Measurements from ENCODE around the gene MAGEA11. TPM values are rescaled to one million over a fixed set of nuclear protein-coding genes. Genes with fewer than 3 reads are reported as not detected.
"Not testable (repeated sequence)": the region's sequence is repeated elsewhere in the genome, so short reads cannot be mapped to it uniquely, and the experiment has no call there.

The MAGEA11 gene
- total and polyA plus RNA-seq, 9 donors, result not detected

DNA sequence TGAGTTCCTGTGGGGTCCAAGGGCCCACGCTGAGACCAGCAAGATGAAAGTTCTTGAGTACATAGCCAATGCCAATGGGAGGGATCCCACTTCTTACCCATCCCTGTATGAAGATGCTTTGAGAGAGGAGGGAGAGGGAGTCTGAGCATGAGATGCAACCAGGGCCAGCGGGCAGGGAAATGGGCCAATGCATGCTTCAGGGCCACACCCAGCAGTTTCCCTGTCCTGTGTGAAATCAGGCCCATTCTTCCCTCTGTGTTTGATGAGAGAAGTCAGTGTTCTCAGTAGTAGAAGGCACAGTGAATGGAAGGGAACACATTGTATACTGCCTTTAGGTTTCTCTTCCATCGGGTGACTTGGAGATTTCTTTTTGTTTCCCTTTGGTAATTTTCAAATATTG lies 4.8 kb downstream of the MAGEA11 start:
- H3K27me3 ChIP-seq, result no peaks in the 10 kb centered on the region
- H3K4me3 ChIP-seq, result no peak overlapping the region
- no peaks in the 10 kb centered on the region for H3K9me3 ChIP-seq
- intact Hi-C loops (cut with DNase I), result no loop called here
- 69 to 74% (median 72%) methylated on average over 3 of the region's 3 CpGs for WGBS, 3 donors
- TF ChIP-seq, protein P1, sequence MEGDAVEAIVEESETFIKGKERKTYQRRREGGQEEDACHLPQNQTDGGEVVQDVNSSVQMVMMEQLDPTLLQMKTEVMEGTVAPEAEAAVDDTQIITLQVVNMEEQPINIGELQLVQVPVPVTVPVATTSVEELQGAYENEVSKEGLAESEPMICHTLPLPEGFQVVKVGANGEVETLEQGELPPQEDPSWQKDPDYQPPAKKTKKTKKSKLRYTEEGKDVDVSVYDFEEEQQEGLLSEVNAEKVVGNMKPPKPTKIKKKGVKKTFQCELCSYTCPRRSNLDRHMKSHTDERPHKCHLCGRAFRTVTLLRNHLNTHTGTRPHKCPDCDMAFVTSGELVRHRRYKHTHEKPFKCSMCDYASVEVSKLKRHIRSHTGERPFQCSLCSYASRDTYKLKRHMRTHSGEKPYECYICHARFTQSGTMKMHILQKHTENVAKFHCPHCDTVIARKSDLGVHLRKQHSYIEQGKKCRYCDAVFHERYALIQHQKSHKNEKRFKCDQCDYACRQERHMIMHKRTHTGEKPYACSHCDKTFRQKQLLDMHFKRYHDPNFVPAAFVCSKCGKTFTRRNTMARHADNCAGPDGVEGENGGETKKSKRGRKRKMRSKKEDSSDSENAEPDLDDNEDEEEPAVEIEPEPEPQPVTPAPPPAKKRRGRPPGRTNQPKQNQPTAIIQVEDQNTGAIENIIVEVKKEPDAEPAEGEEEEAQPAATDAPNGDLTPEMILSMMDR (IDR thresholded peaks at IDR 0.05), result no peak
- no peak for TF ChIP-seq POLR2A (IDR thresholded peaks at IDR 0.05)
- TF ChIP-seq EP300 (IDR thresholded peaks at IDR 0.05), result no peak
- no peak overlapping the region for H3K27ac ChIP-seq
- H3K4me1 ChIP-seq (ENCODE audit: insufficient read depth), result no peaks in the 10 kb centered on the region
- DNase-seq, result no peak
- H3K36me3 ChIP-seq, result no peaks in the 10 kb centered on the region

DNA sequence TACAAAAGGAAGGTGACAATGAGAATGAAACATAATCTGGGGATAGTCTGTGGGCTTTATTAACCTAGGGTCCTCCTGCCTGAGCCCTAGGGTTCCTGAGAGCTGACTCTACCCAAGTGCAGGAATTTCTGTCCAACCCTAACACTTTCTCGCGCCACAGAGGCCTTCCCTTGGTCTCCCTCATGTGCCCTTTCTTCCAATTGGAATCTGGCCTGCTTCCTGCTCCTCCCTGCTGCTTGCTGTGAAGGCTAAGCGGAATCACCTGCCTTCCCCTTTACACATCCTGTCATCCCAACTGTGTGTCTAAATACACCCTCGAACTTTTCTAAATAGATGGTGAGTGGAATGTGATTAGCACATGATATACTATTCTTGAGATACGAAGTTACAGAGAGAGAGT lies 5.9 kb downstream of the MAGEA11 start:
- intact Hi-C loops (cut with DNase I), result no loop called here
- Histone ChIP-seq H3K36me3 (no peaks in the 10 kb centered on the region), H3K27ac (no peak overlapping the region), H3K27me3 (no peaks in the 10 kb centered on the region), H3K9me3 (no peaks in the 10 kb centered on the region), H3K4me1 (ENCODE audit: insufficient read depth) (no peaks in the 10 kb centered on the region), H3K4me3 (no peak overlapping the region)
- 50 to 61% (median 53%) methylated on average over 5 of the region's 5 CpGs for WGBS, 3 donors
- TF ChIP-seq EP300 (IDR thresholded peaks at IDR 0.05) (no peak), POLR2A (IDR thresholded peaks at IDR 0.05) (no peak)
- TF ChIP-seq, protein P1 (IDR thresholded peaks at IDR 0.05), result no peak
- no peak for DNase-seq

DNA sequence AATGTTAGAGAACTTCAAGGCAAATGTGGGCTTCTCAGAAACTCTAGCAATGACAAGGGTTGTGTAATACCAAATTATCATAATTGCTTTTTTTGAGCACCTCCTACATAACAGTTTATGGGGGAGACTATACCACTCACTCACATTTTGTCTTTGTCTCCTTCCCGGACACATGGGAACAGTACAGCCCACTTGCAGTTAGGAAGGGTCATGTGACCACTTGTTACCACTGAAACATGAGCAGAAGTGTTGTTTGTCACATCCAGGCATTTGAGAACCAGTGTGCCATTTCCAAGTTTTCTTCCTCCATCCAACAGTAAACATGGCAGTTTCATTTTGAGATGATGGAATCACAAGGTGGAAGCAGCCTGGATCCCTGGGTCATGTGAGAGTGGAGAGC lies 6.9 kb downstream of the MAGEA11 start:
- DNase-seq, result no peak
- no peaks in the 10 kb centered on the region for H3K4me1 ChIP-seq (ENCODE audit: insufficient read depth)
- H3K4me3 ChIP-seq, result no peak overlapping the region
- H3K9me3 ChIP-seq, result no peaks in the 10 kb centered on the region
- WGBS, 3 donors, result 32 to 45% (median 41%) methylated on average over 1 of the region's 1 CpG
- TF ChIP-seq EP300 (IDR thresholded peaks at IDR 0.05), result no peak
- TF ChIP-seq, protein P1 (IDR thresholded peaks at IDR 0.05), result no peak
- no peak for TF ChIP-seq POLR2A (IDR thresholded peaks at IDR 0.05)
- intact Hi-C loops (cut with DNase I), result no loop called here
- H3K27ac ChIP-seq, result no peak overlapping the region
- H3K27me3 ChIP-seq, result no peaks in the 10 kb centered on the region
- H3K36me3 ChIP-seq, result no peaks in the 10 kb centered on the region

DNA sequence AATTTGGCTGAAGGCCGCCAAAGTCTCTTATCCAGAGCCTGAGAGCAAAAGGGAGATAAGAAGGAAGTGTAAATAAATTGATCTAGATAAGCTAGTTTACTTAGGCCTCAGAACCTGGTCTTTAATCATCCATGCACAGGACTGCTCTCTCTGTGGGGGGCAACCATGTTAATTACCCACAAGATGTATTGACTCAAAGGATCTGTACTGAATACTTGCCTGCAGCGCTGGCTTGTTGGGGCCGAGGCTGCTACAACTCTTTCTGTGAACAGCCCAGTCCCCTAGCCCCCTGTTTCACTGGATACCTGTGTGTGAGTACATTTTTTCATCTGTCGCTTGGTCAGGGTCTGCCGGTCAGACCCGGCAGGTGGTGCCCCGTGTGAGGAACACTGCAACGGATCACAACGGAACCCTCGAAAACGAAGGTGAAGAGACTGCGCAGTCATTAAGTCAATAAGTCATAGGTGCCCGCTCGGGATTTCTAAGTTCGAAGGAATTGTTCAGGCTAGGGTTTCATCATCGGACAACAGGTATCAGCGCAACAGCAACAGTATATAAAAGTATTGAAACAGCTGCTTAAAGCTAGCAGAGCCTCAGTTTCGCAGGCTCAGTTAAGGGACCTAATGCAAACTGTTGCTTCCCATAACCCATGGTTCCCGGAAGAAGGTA lies 8.3 kb downstream of the MAGEA11 start:
- TF ChIP-seq EP300 (IDR thresholded peaks at IDR 0.05), result no peak
- TF ChIP-seq POLR2A (IDR thresholded peaks at IDR 0.05), result no peak
- TF ChIP-seq, protein P1 (IDR thresholded peaks at IDR 0.05), result no peak
- H3K4me3 ChIP-seq, result no peak overlapping the region
- H3K9me3 ChIP-seq, result no peaks in the 10 kb centered on the region
- H3K4me1 ChIP-seq (ENCODE audit: insufficient read depth), result no peaks in the 10 kb centered on the region
- 67 to 72% (median 71%) methylated on average over 19 of the region's 19 CpGs for WGBS, 3 donors
- no peaks in the 10 kb centered on the region for H3K27me3 ChIP-seq
- H3K27ac ChIP-seq, result no peak overlapping the region
- no peak for DNase-seq
- intact Hi-C loops (cut with DNase I), result no loop called here
- H3K36me3 ChIP-seq, result no peaks in the 10 kb centered on the region

DNA sequence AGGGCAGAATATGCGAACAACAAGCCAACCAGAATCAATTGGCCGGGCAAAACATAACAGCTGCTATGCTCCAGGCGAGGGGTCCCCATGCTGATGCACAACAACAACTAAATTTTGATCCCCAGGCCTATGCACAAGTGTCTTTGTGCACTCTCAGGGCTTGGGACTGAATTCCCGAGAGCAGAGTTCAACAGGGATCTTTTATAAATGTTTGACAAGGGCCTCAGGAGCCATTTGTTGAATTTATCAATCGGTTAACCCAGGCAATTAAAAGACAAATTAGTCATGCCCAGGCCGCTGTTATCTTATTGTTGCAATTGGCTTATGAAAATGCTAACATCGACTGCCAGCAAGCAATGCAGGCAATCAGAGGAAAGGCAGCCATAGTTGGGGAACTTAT lies 9.4 kb downstream of the MAGEA11 start:
- H3K4me1 ChIP-seq (ENCODE audit: insufficient read depth); DNase-seq; intact Hi-C loops (cut with DNase I); H3K9me3 ChIP-seq; H3K27me3 ChIP-seq; H3K36me3 ChIP-seq; H3K27ac ChIP-seq; H3K4me3 ChIP-seq: not testable (repeated sequence)
- 60 to 71% (median 70%) methylated on average over 7 of the region's 7 CpGs for WGBS, 3 donors

Measured in ovary (tissue), 9 donors.